ENCODE results near the gene PON3. TPM values are rescaled to one million over a fixed set of nuclear protein-coding genes. Genes with fewer than 3 reads are reported as not detected.

Gene PON3
- total RNA-seq, 1 experiment from 2014 or later = not detected

- Histone ChIP-seq H3K79me2 (ENCODE audit: low read length) (peaks cover 31% of the 10 kb centered on the region), H3K27me3 (ENCODE audit: low read length) (no peaks in the 10 kb centered on the region), H2AFZ (ENCODE audit: low read length) (peak overlapping the region; percentile 98), H3F3A (ENCODE audit: low read length, unreplicated experiment) (no peaks in the 10 kb centered on the region), H3K9me3 (ENCODE audit: low read length) (no peaks in the 10 kb centered on the region), H3K9ac (ENCODE audit: low read length) (peak overlapping the region; percentile 92), H3K9me2 (replicated peaks; ENCODE audit: low read length) (no peaks in the 10 kb centered on the region), H4K20me1 (ENCODE audit: low read length) (no peaks in the 10 kb centered on the region), H3K27ac (ENCODE audit: low read length) (peak overlapping the region; percentile 79), H3K4me1 (ENCODE audit: insufficient read depth, low read length) (peaks cover 23% of the 10 kb centered on the region), H3K4me2 (ENCODE audit: low read length) (peak overlapping the region; percentile 97), H3K36me3 (ENCODE audit: low read depth, low read length) (no peaks in the 10 kb centered on the region), H3K4me3 (ENCODE audit: low read length) (peak overlapping the region; percentile 90)
- ChIA-PET POLR2A (ENCODE audit: unreplicated experiment) (interaction anchor here (0.6 kb wide), 2 partner anchors 162 to 781 kb away, joined by 3 read pairs; no protein-coding TSS in a partner anchor), CTCF (no interaction called here)
- TF ChIP-seq EZH2phosphoT487 (IDR thresholded peaks at IDR 0.05; ENCODE audit: borderline replicate concordance, low read length) = no peak
- TF ChIP-seq CTCF (conservative IDR thresholded peaks at IDR 0.05; ENCODE audit: low read depth, low read length) = no peak
- no peak for TF ChIP-seq EZH2 (IDR thresholded peaks at IDR 0.05; ENCODE audit: low read length, unreplicated experiment)
- BruUV-seq (replicated peaks) = TSS peak; percentile 65
- intact Hi-C loops (cut with micrococcal nuclease) = loop anchor here (2.0 kb wide), 2 partner anchors 37 to 169 kb away; no protein-coding TSS in a partner anchor
- no peak for DNase-seq
- no peak for ATAC-seq
Observed at GRCh38 chr7:95433952-95434556, 37.9 kb upstream of the PON3 start.

- Histone ChIP-seq H4K20me1 (ENCODE audit: low read length) (no peaks in the 10 kb centered on the region), H3K27ac (ENCODE audit: low read length) (no peak overlapping the region), H3K9ac (ENCODE audit: low read length) (no peak overlapping the region), H3K79me2 (ENCODE audit: low read length) (peaks cover 32% of the 10 kb centered on the region), H3K36me3 (ENCODE audit: low read depth, low read length) (no peaks in the 10 kb centered on the region), H3K4me1 (ENCODE audit: insufficient read depth, low read length) (peaks cover 23% of the 10 kb centered on the region), H3K27me3 (ENCODE audit: low read length) (no peaks in the 10 kb centered on the region), H3K9me2 (replicated peaks; ENCODE audit: low read length) (no peaks in the 10 kb centered on the region), H3K9me3 (ENCODE audit: low read length) (no peaks in the 10 kb centered on the region), H3K4me3 (ENCODE audit: low read length) (no peak overlapping the region), H3K4me2 (ENCODE audit: low read length) (no peak overlapping the region), H3F3A (ENCODE audit: low read length, unreplicated experiment) (no peaks in the 10 kb centered on the region), H2AFZ (ENCODE audit: low read length) (no peak overlapping the region)
- no peak for ATAC-seq
- BruUV-seq (replicated peaks) = no TSS peak
- no peak for TF ChIP-seq CTCF (conservative IDR thresholded peaks at IDR 0.05; ENCODE audit: low read depth, low read length)
- TF ChIP-seq EZH2phosphoT487 (IDR thresholded peaks at IDR 0.05; ENCODE audit: borderline replicate concordance, low read length) = no peak
- TF ChIP-seq EZH2 (IDR thresholded peaks at IDR 0.05; ENCODE audit: low read length, unreplicated experiment) = no peak
- CTCF ChIA-PET = no interaction called here
- DNase-seq = no peak
- POLR2A ChIA-PET (ENCODE audit: unreplicated experiment) = no interaction called here
- intact Hi-C loops (cut with micrococcal nuclease) = no loop called here
Observed at GRCh38 chr7:95433129-95433528, 37.0 kb upstream of the PON3 start.

GRCh38 chr7:95432606-95433005 lies 36.4 kb upstream of the PON3 start:
- H4K20me1 ChIP-seq (ENCODE audit: low read length) = no peaks in the 10 kb centered on the region
- H3K4me1 ChIP-seq (ENCODE audit: insufficient read depth, low read length) = peaks cover 23% of the 10 kb centered on the region
- no peaks in the 10 kb centered on the region for H3K9me2 ChIP-seq (replicated peaks; ENCODE audit: low read length)
- POLR2A ChIA-PET (ENCODE audit: unreplicated experiment) = no interaction called here
- BruUV-seq (replicated peaks) = no TSS peak
- H3K27me3 ChIP-seq (ENCODE audit: low read length) = no peaks in the 10 kb centered on the region
- H3K79me2 ChIP-seq (ENCODE audit: low read length) = peaks cover 36% of the 10 kb centered on the region
- H3K27ac ChIP-seq (ENCODE audit: low read length) = no peak overlapping the region
- H2AFZ ChIP-seq (ENCODE audit: low read length) = no peak overlapping the region
- ATAC-seq (no peak), DNase-seq (no peak)
- H3K4me3 ChIP-seq (ENCODE audit: low read length) = no peak overlapping the region
- CTCF ChIA-PET = no interaction called here
- H3K9me3 ChIP-seq (ENCODE audit: low read length) = no peaks in the 10 kb centered on the region
- TF ChIP-seq EZH2phosphoT487 (IDR thresholded peaks at IDR 0.05; ENCODE audit: borderline replicate concordance, low read length) = no peak
- TF ChIP-seq CTCF (conservative IDR thresholded peaks at IDR 0.05; ENCODE audit: low read depth, low read length) = no peak
- TF ChIP-seq EZH2 (IDR thresholded peaks at IDR 0.05; ENCODE audit: low read length, unreplicated experiment) = no peak
- H3K36me3 ChIP-seq (ENCODE audit: low read depth, low read length) = no peaks in the 10 kb centered on the region
- no peaks in the 10 kb centered on the region for H3F3A ChIP-seq (ENCODE audit: low read length, unreplicated experiment)
- H3K9ac ChIP-seq (ENCODE audit: low read length) = no peak overlapping the region
- H3K4me2 ChIP-seq (ENCODE audit: low read length) = no peak overlapping the region
- intact Hi-C loops (cut with micrococcal nuclease) = no loop called here
